Measurements from ENCODE around the gene NCOA5. TPM values are rescaled to one million over a fixed set of nuclear protein-coding genes. Genes with fewer than 3 reads are reported as not detected.

NCOA5 gene
- total RNA-seq, 1 experiment from 2014 or later = 26.9 TPM

DNA sequence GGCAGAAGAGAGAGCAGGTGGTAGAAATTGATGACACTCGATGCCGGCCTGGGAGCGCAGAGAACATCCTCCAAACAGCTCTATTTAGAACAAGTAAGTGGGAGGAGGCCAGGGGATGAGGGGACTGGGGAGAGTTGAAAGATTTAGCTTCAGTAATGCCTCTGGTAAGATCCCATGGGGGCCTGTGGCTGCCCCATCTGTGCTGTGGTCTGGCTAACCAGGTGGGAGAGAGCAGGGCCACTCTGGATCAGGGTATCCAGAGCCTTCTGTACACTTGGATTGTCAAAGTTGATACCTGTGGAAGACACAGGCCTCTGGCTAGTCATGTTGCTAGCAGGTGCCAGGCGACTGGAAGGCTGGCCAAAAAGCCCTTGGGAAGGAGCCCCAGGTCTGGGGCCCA is 27.6 kb downstream of the NCOA5 start:
- H3K36me3 ChIP-seq (ENCODE audit: low read depth, low read length) = peaks cover 59% of the 10 kb centered on the region
- no peaks in the 10 kb centered on the region for H3K27me3 ChIP-seq (ENCODE audit: low read length)
- no peak for ATAC-seq
- H3K9ac ChIP-seq (ENCODE audit: low read length) = no peak overlapping the region
- no peak overlapping the region for H3K4me3 ChIP-seq (ENCODE audit: low read length)
- H3F3A ChIP-seq (ENCODE audit: low read length, unreplicated experiment) = no peaks in the 10 kb centered on the region
- H4K20me1 ChIP-seq (ENCODE audit: low read length) = no peaks in the 10 kb centered on the region
- no peak overlapping the region for H2AFZ ChIP-seq (ENCODE audit: low read length)
- ChIA-PET POLR2A (ENCODE audit: unreplicated experiment) (no interaction called here), CTCF (no interaction called here)
- BruUV-seq (replicated peaks) = no TSS peak
- H3K9me3 ChIP-seq (ENCODE audit: low read length) = no peaks in the 10 kb centered on the region
- no peak overlapping the region for H3K4me2 ChIP-seq (ENCODE audit: low read length)
- DNase-seq = no peak
- TF ChIP-seq EZH2 (IDR thresholded peaks at IDR 0.05; ENCODE audit: low read length, unreplicated experiment) (no peak), EZH2phosphoT487 (IDR thresholded peaks at IDR 0.05; ENCODE audit: borderline replicate concordance, low read length) (no peak)
- TF ChIP-seq, protein P1, sequence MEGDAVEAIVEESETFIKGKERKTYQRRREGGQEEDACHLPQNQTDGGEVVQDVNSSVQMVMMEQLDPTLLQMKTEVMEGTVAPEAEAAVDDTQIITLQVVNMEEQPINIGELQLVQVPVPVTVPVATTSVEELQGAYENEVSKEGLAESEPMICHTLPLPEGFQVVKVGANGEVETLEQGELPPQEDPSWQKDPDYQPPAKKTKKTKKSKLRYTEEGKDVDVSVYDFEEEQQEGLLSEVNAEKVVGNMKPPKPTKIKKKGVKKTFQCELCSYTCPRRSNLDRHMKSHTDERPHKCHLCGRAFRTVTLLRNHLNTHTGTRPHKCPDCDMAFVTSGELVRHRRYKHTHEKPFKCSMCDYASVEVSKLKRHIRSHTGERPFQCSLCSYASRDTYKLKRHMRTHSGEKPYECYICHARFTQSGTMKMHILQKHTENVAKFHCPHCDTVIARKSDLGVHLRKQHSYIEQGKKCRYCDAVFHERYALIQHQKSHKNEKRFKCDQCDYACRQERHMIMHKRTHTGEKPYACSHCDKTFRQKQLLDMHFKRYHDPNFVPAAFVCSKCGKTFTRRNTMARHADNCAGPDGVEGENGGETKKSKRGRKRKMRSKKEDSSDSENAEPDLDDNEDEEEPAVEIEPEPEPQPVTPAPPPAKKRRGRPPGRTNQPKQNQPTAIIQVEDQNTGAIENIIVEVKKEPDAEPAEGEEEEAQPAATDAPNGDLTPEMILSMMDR (conservative IDR thresholded peaks at IDR 0.05; ENCODE audit: low read depth, low read length) = no peak
- H3K9me2 ChIP-seq (replicated peaks; ENCODE audit: low read length) = no peaks in the 10 kb centered on the region
- H3K27ac ChIP-seq (ENCODE audit: low read length) = no peak overlapping the region
- no peaks in the 10 kb centered on the region for H3K4me1 ChIP-seq (ENCODE audit: insufficient read depth, low read length)
- intact Hi-C loops (cut with micrococcal nuclease) = no loop called here
- no peaks in the 10 kb centered on the region for H3K79me2 ChIP-seq (ENCODE audit: low read length)

DNA sequence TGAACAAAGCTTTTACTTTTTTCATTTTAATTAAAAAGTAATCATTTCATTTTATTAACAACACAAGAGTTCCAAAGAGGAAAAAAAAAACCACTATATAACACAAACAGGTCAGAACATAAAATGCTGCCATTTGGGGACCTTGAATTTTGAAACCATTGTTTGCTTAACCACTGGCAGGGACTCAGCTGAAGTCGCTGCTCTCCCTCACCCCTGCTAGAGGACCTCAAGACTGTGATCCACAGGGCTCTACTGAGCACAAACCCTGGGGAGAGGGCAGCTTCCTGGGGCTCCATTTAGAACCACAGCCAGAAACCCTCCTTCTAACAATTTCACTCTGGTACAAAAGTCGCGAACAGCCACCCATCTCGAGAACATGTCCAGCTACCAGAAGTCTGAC is 28.8 kb downstream of the NCOA5 start:
- Histone ChIP-seq H3K79me2 (ENCODE audit: low read length) (no peaks in the 10 kb centered on the region), H3K4me3 (ENCODE audit: low read length) (no peak overlapping the region), H3K27me3 (ENCODE audit: low read length) (no peaks in the 10 kb centered on the region), H3K4me2 (ENCODE audit: low read length) (no peak overlapping the region), H3K9ac (ENCODE audit: low read length) (no peak overlapping the region), H2AFZ (ENCODE audit: low read length) (no peak overlapping the region), H3K4me1 (ENCODE audit: insufficient read depth, low read length) (no peaks in the 10 kb centered on the region), H4K20me1 (ENCODE audit: low read length) (no peaks in the 10 kb centered on the region), H3K36me3 (ENCODE audit: low read depth, low read length) (peaks cover 47% of the 10 kb centered on the region), H3F3A (ENCODE audit: low read length, unreplicated experiment) (no peaks in the 10 kb centered on the region), H3K9me2 (replicated peaks; ENCODE audit: low read length) (no peaks in the 10 kb centered on the region), H3K27ac (ENCODE audit: low read length) (no peak overlapping the region), H3K9me3 (ENCODE audit: low read length) (no peaks in the 10 kb centered on the region)
- ChIA-PET POLR2A (ENCODE audit: unreplicated experiment) (no interaction called here), CTCF (no interaction called here)
- DNase-seq (no peak), ATAC-seq (no peak)
- TF ChIP-seq EZH2 (IDR thresholded peaks at IDR 0.05; ENCODE audit: low read length, unreplicated experiment) (no peak), EZH2phosphoT487 (IDR thresholded peaks at IDR 0.05; ENCODE audit: borderline replicate concordance, low read length) (no peak)
- TF ChIP-seq, protein P1 (conservative IDR thresholded peaks at IDR 0.05; ENCODE audit: low read depth, low read length) = no peak
- intact Hi-C loops (cut with micrococcal nuclease) = no loop called here
- no TSS peak for BruUV-seq (replicated peaks)

DNA sequence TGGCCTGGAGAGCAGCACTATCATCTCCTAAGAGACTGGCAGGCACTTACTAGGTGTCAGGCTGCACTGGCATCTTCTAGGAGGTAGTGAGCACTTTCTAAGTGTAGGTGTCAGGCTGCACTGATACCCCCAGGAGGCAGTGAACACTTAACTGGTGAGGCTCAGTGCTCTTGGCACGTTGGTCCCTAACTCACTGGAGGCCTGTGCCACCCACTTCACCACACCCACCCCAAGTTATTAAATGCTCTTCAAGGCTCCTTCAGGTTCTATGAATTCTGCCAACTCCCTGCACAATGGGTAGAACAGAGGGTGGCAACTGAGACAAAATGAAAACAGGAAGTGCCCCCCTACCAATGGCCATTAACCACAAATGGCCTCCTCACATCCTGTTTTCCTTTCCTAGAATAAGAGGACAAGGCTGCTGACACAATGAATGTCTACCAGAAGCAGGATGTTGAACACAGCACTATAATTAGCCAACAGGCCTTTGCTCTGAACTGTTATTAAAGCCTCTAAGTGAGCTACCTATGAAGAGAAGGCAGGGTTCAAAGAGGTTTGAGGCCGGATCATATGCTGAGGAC is 29.4 kb downstream of the NCOA5 start:
- no peaks in the 10 kb centered on the region for H3K9me3 ChIP-seq (ENCODE audit: low read length)
- no peak overlapping the region for H3K9ac ChIP-seq (ENCODE audit: low read length)
- ChIA-PET CTCF (no interaction called here), POLR2A (ENCODE audit: unreplicated experiment) (interaction anchor here (0.6 kb wide), 1 partner anchor 283 kb away, joined by 3 read pairs; no protein-coding TSS in a partner anchor)
- no peaks in the 10 kb centered on the region for H3K4me1 ChIP-seq (ENCODE audit: insufficient read depth, low read length)
- no peaks in the 10 kb centered on the region for H3K9me2 ChIP-seq (replicated peaks; ENCODE audit: low read length)
- no peak for ATAC-seq
- H3K79me2 ChIP-seq (ENCODE audit: low read length) = no peaks in the 10 kb centered on the region
- no peaks in the 10 kb centered on the region for H3K27me3 ChIP-seq (ENCODE audit: low read length)
- intact Hi-C loops (cut with micrococcal nuclease) = no loop called here
- no peak for TF ChIP-seq EZH2phosphoT487 (IDR thresholded peaks at IDR 0.05; ENCODE audit: borderline replicate concordance, low read length)
- TF ChIP-seq, protein P1 (conservative IDR thresholded peaks at IDR 0.05; ENCODE audit: low read depth, low read length) = no peak
- TF ChIP-seq EZH2 (IDR thresholded peaks at IDR 0.05; ENCODE audit: low read length, unreplicated experiment) = no peak
- no peaks in the 10 kb centered on the region for H3F3A ChIP-seq (ENCODE audit: low read length, unreplicated experiment)
- no peak overlapping the region for H3K4me2 ChIP-seq (ENCODE audit: low read length)
- DNase-seq = no peak
- no peak overlapping the region for H2AFZ ChIP-seq (ENCODE audit: low read length)
- no TSS peak for BruUV-seq (replicated peaks)
- H3K4me3 ChIP-seq (ENCODE audit: low read length) = no peak overlapping the region
- H3K36me3 ChIP-seq (ENCODE audit: low read depth, low read length) = peaks cover 42% of the 10 kb centered on the region
- no peaks in the 10 kb centered on the region for H4K20me1 ChIP-seq (ENCODE audit: low read length)
- H3K27ac ChIP-seq (ENCODE audit: low read length) = no peak overlapping the region
